Adipose tissue (tissue), 3 donors: Measurements from ENCODE around the gene PCDHA1. TPM values are rescaled to one million over a fixed set of nuclear protein-coding genes. Genes with fewer than 3 reads are reported as not detected.

Experiments
- H3K27ac ChIP-seq: one replicate; pipeline ENCODE4 v1.5.1; 2013; ENCODE audit warnings: low read depth, low read length
- WGBS, 3 donors: extraction: QIAGEN DNeasy Blood & Tissue Kit; methylation state at CpG; one replicate each; pipeline ENCODE4 v1.1.7; 2013; 5-methylcytosine and 5-hydroxymethylcytosine counted together
- polyA plus RNA-seq, 3 donors: library from polyadenylated mRNA; stranded (reverse); fragments of 200-250 nt; gene quantifications; one replicate each; pipeline ENCODE4 v1.2.3, GENCODE V29; 2013
- donor health status: healthy with polysubstance abuse.
- donor health status: Bipolar disorder and iron deficiency.
- donor health status: healthy.

PCDHA1 gene
- polyA plus RNA-seq, 3 donors, result 0.03 to 0.11 TPM; not detected in 1

- H3K27ac ChIP-seq, result no peak overlapping the region
- 3 to 4% (median 4%) methylated on average over 19 of the region's 19 CpGs for WGBS, 3 donors
Observed at GRCh38 chr5:141001844-141002604, 216.1 kb downstream of the PCDHA1 start.

- no peak overlapping the region for H3K27ac ChIP-seq
- WGBS, 3 donors, result 31 to 43% (median 40%) methylated on average over 3 of the region's 3 CpGs
Observed at GRCh38 chr5:141002605-141002965, 216.6 kb downstream of the PCDHA1 start.

GRCh38 chr5:141003031-141003430 lies 217.1 kb downstream of the PCDHA1 start:
- no peak overlapping the region for H3K27ac ChIP-seq
- WGBS, 3 donors, result 88 to 93% (median 91%) methylated on average over 3 of the region's 3 CpGs

- no peak overlapping the region for H3K27ac ChIP-seq
- 34 to 44% (median 40%) methylated on average over 4 of the region's 4 CpGs for WGBS, 3 donors
Observed at GRCh38 chr5:141003791-141004611, 218.1 kb downstream of the PCDHA1 start.

GRCh38 chr5:141007791-141008190 lies 221.9 kb downstream of the PCDHA1 start:
- no peak overlapping the region for H3K27ac ChIP-seq

GRCh38 chr5:141010047-141010793 lies 224.3 kb downstream of the PCDHA1 start:
- H3K27ac ChIP-seq, result no peak overlapping the region
- WGBS, 3 donors, result 44 to 50% (median 50%) methylated on average over 12 of the region's 12 CpGs

- no peak overlapping the region for H3K27ac ChIP-seq
Observed at GRCh38 chr5:141017943-141018342, 232.0 kb downstream of the PCDHA1 start.

- 97 to 100% (median 97%) methylated on average over 1 of the region's 1 CpG for WGBS, 3 donors
Observed at GRCh38 chr5:141022384-141022783, 236.4 kb downstream of the PCDHA1 start.

GRCh38 chr5:141031006-141031405 lies 245.1 kb downstream of the PCDHA1 start:
- WGBS, 3 donors, result 85 to 91% (median 89%) methylated on average over 15 of the region's 15 CpGs
- no peak overlapping the region for H3K27ac ChIP-seq

More at GRCh38 chr5:141022384-141022783, 236.4 kb downstream of the PCDHA1 start:
- H3K27ac ChIP-seq, result no peak overlapping the region

GRCh38 chr5:141032626-141033025 lies 246.7 kb downstream of the PCDHA1 start:
- WGBS, 3 donors, result 53 to 74% (median 60%) methylated on average over 1 of the region's 1 CpG
- no peak overlapping the region for H3K27ac ChIP-seq

GRCh38 chr5:141039061-141039460 lies 253.1 kb downstream of the PCDHA1 start:
- H3K27ac ChIP-seq, result no peak overlapping the region

- WGBS, 3 donors, result 44 to 52% (median 46%) methylated on average over 3 of the region's 3 CpGs
- no peak overlapping the region for H3K27ac ChIP-seq
Observed at GRCh38 chr5:141039517-141039916, 253.6 kb downstream of the PCDHA1 start.

GRCh38 chr5:141040093-141040770 lies 254.3 kb downstream of the PCDHA1 start:
- no peak overlapping the region for H3K27ac ChIP-seq
- WGBS, 3 donors, result 3 to 9% (median 9%) methylated on average over 24 of the region's 24 CpGs

- WGBS, 3 donors, result 4 to 5% (median 5%) methylated on average over 25 of the region's 25 CpGs
- H3K27ac ChIP-seq, result no peak overlapping the region
Observed at GRCh38 chr5:141040771-141041426, 255.0 kb downstream of the PCDHA1 start.

GRCh38 chr5:141041427-141041785 lies 255.5 kb downstream of the PCDHA1 start:
- 16 to 17% (median 17%) methylated on average over 4 of the region's 4 CpGs for WGBS, 3 donors
- no peak overlapping the region for H3K27ac ChIP-seq

- H3K27ac ChIP-seq, result no peak overlapping the region
- WGBS, 3 donors, result 44 to 52% (median 48%) methylated on average over 1 of the region's 1 CpG
Observed at GRCh38 chr5:141042555-141042954, 256.6 kb downstream of the PCDHA1 start.

GRCh38 chr5:141050622-141051520 lies 264.9 kb downstream of the PCDHA1 start, which contains the start of gene PCDHB1:
Gene PCDHB1 (plus strand): TSS chr5:141051374. CDS start chr5:141051471, 97 bp downstream.
- H3K27ac ChIP-seq, result no peak within 1 kb of the TSS
- 13 to 19% (median 18%) methylated on average over 20 of the region's 20 CpGs for WGBS, 3 donors
